Thyroid gland (tissue), 4 donors: ENCODE measurements around the gene NOTCH2.

ENCODE experiments used
- POLR2A ChIP-seq, 2 donors: fragments of 450-650 bp; IDR thresholded peaks; one replicate each; pipeline ENCODE4 v1.6.1; 2017; ENCODE audit warnings: antibody characterized with exemption in 2 of 2, mild to moderate bottlenecking in 2 of 2, moderate library complexity in 1 of 2
- TF ChIP-seq, protein P1 (sequence below), 6 experiments: fragments of 200-600 bp in 3 of 6; fragments of 450-650 bp in 3 of 6; sonication (generic) in 3 of 6; IDR thresholded peaks; one replicate each; pipeline ENCODE4 v1.5.1; 2016 to 2019; ENCODE audit warnings: antibody characterized with exemption in 6 of 6, mild to moderate bottlenecking in 2 of 6, inconsistent platforms in 1 of 6, moderate library complexity in 1 of 6

DNA sequence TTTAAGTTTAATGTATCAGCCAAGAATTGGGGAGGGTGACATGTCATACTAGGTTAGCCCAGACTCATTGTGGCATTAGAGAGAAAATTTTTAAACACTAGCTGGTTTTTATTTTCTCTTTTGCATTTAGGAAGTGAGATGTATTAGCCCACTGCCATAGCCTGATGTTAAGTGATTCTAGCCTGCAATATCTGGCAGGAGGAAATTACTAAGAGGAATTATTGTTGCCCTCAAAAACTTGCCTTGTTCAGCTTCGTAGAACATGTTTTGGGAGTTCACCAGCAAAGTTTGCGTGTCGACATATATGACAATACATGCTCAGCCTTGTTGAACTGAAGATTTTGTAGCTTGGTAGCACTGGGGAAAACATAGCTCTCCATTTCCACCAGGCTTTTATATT, 185.6 kb downstream of the NOTCH2 start:
- TF ChIP-seq, protein P1, sequence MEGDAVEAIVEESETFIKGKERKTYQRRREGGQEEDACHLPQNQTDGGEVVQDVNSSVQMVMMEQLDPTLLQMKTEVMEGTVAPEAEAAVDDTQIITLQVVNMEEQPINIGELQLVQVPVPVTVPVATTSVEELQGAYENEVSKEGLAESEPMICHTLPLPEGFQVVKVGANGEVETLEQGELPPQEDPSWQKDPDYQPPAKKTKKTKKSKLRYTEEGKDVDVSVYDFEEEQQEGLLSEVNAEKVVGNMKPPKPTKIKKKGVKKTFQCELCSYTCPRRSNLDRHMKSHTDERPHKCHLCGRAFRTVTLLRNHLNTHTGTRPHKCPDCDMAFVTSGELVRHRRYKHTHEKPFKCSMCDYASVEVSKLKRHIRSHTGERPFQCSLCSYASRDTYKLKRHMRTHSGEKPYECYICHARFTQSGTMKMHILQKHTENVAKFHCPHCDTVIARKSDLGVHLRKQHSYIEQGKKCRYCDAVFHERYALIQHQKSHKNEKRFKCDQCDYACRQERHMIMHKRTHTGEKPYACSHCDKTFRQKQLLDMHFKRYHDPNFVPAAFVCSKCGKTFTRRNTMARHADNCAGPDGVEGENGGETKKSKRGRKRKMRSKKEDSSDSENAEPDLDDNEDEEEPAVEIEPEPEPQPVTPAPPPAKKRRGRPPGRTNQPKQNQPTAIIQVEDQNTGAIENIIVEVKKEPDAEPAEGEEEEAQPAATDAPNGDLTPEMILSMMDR (IDR thresholded peaks at IDR 0.05), result no peak
- TF ChIP-seq POLR2A (IDR thresholded peaks at IDR 0.05), result no peak
